NCI-H748 (cell line): ENCODE data around the gene PDP2.
A peak's percentile ranks its signal among the peaks of the same experiment; 100 is the strongest.
"Not testable (repeated sequence)": the region's sequence is repeated elsewhere in the genome, so short reads cannot be mapped to it uniquely, and the experiment has no call there.

ENCODE experiments used
- DNase-seq: peaks from one replicate; lab custom pipeline; 2025; ENCODE audit not compliant: unreplicated experiment; lab: John Stamatoyannopoulos, UW

PDP2 gene

GRCh38 chr16:66885491-66885890, 5.2 kb downstream of the PDP2 start:
- DNase-seq, result no peak

GRCh38 chr16:66886321-66886720, 6.0 kb downstream of the PDP2 start:
- DNase-seq, result no peak

- no peak for DNase-seq
These were observed 6.6 kb downstream of the PDP2 start for GRCh38 chr16:66886914-66887313.

GRCh38 chr16:66888647-66889615, 8.6 kb downstream of the PDP2 start:
- DNase-seq, result no peak

GRCh38 chr16:66889622-66890021, 9.3 kb downstream of the PDP2 start:
- DNase-seq, result no peak

- DNase-seq, result no peak
These were observed 10.5 kb downstream of the PDP2 start for GRCh38 chr16:66890799-66891198.

- DNase-seq, result no peak
These were observed 11.0 kb downstream of the PDP2 start for GRCh38 chr16:66891360-66891759.

- DNase-seq, result no peak
These were observed 11.5 kb downstream of the PDP2 start for GRCh38 chr16:66891797-66892196.

GRCh38 chr16:66894055-66894454, 13.7 kb downstream of the PDP2 start:
- no peak for DNase-seq

- peak; percentile 55 for DNase-seq
These were observed 14.8 kb downstream of the PDP2 start for GRCh38 chr16:66894948-66895688.

GRCh38 chr16:66895689-66895979, 15.3 kb downstream of the PDP2 start:
- no peak for DNase-seq

GRCh38 chr16:66895999-66896398, 15.7 kb downstream of the PDP2 start:
- no peak for DNase-seq

- not testable (repeated sequence) for DNase-seq
These were observed 16.4 kb downstream of the PDP2 start for GRCh38 chr16:66896682-66897081.

GRCh38 chr16:66898207-66898606, 17.9 kb downstream of the PDP2 start:
- no peak for DNase-seq

GRCh38 chr16:66898933-66899309, 18.6 kb downstream of the PDP2 start:
- DNase-seq, result no peak

GRCh38 chr16:66899310-66899944, 19.1 kb downstream of the PDP2 start:
- no peak for DNase-seq

- peak; percentile 14 for DNase-seq
These were observed 19.8 kb downstream of the PDP2 start for GRCh38 chr16:66899945-66900710.

- no peak for DNase-seq
These were observed 20.6 kb downstream of the PDP2 start for GRCh38 chr16:66900721-66901441.

GRCh38 chr16:66901626-66902025, 21.3 kb downstream of the PDP2 start:
- no peak for DNase-seq
